Activated naive CD4-positive, alpha-beta T cell (primary cell): ENCODE data around the gene FADS3.
"Not testable (repeated sequence)": the region's sequence is repeated elsewhere in the genome, so short reads cannot be mapped to it uniquely, and the experiment has no call there.

ENCODE experiments used
- DNase-seq, 4 experiments: peaks; one replicate each; lab custom pipeline; 2025; lab: John Stamatoyannopoulos, UW

FADS3 gene

DNA sequence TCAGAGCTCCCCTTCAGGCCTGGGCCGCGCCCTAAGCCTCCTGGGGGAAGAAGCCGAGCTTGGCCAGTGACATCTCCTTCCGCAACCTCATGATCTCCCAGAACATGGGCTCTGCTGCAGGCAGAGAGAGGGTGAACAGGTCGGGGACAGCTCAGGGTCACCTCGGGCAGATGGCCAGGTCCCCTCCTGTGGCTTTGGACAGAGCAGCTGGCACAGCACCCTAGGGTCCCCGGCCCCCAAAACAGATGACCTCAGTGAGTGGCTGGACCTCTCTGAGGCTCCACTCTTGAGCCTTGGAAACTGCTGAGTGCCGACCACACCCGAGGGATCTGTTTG is 6.9 kb upstream of the FADS3 start:
- DNase-seq, result no peak

DNA sequence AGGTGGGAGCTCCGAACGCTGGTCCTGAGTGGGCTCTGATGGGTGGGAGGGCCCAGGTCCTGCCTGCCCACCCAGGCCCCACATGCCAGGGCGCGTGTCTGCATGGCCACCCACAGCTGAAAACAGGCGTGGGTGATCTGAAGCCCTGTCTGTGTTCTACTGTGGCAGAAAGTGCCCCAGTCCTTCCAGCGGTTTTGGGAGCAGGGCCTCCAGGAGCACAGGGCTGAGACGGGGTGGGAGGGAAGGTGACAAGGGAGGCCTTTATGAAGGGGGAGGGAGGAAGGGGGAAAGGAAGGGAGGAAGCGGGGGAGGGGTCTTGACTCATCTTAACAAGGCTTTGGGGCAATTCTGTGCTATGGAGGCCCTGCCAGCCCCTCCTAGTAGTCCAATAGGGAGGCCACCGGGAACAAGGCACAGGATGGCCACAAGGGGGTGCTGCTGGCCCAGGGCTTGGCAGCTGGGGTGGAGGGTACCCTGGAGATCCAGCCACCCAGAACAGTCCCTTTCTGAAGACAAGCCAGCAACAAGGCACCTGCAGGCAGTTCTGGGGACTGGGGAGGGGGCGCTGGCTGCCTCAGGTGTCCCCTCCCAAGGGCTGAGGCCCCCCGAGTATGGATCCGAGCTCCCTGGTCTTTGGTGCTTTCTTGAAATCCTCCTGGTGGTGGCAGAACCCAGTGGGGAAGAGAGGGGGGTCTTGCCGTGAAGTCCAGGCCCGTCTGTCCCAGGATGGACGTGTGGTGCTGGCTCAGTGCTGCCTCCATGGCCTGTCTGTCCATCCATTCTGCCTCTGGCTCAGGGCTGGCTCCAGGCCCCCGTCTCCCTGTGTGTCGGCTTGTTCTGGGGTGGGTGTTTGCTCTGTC is 6.3 kb upstream of the FADS3 start:
- peak; percentile 44 to 76 (median 62) for DNase-seq

DNA sequence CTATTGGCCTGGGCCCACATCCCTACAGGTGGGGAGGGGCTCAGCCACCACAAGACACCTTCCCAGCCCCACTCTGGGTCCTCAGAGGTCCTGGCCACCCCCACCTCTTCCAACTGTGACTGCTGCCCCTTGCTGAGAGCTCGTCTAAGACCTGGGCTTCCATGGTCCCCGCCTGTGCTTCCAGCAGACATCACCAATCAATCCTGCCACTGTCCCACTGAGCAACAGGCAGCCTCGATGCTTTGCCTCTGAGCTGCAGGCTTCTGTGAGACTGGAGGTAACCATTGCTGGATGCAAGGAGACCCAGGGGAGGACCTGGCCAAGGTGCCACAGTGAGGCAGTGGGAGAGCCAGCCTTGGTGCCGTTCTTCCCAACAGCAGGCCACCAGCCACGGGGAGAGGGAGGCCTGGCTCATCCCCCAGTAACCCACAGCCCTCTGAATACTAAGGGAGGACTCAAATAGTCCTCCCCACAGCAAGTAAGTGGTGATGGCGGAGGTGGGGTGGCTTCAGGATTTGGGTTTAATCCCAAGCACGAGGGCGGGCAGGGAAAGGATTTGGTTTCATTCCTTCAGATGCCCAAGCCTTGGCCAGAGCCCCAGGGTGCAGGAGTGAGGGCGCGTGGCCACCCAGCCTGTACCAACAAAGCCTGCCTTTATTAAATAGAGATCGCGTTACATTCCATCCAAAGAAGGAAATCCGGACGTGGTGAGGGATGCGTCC is 5.5 kb upstream of the FADS3 start:
- DNase-seq, result no peak

DNA sequence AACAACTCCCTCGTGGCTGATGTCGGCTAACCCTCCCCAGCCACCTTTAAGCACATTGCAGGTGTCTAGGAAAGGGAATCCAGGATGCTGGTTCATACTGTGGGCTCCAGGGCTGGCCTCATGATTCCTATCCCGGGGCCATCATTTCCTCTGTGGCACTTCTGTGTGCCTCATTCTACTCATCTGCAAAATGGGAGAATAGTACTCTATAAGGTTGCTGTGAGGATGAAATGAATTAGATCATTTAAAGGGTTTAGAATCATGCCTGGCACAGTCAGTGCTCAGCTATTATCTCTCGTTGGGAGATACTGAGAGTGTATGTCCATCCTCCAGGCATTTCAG is 4.3 kb upstream of the FADS3 start:
- DNase-seq, result no peak

DNA sequence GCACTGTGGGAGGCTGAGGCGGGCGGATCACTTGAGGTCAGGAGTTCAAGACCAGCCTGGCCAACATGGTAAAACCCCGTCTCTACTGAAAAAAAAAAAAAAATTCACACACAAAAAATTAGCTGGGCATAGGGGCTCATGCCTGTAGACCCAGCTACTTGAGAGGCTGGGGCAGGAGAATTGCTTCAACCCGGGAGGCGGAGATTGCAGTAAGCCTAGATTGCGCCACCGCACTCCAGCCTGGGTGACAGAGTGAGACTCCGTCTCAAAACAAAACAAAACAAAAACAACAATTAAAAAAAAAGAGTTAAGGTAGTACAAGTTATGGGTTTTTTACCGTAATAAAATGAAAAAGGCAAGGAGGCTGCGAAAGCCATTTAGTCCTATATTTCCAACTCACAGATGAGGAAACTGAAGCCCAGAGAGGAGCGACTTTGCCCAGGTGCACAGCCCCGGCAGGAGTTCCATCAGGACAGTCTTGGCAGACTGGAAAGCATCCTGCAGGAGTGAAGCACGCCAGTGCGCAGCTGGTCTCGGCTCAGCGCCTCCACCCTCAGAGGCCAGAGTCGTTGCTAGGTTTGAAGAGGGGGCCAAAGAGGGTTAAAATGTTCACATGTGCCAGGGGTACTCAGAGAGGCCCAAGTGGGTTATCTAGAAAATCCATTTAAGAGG is 3.8 kb upstream of the FADS3 start:
- no peak for DNase-seq

DNA sequence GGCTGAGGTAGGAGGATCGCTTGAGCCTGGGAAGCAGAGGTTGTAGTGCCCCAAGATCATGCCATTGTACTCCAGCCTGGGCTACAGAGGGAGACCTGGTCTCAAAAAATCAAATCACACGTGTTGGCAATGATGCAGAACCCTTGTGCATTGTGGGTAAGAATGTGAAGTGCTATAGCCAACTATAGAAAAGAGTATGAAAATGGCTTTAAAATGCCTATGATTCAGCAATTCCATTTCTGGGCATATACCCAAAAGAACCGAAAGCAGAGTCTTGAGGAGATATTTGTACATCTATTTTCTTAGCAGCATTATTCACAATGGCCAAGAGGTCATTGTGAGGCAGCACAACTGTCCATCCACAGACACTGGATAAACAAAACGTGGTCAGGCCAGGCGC is 2.6 kb upstream of the FADS3 start:
- DNase-seq, result no peak

DNA sequence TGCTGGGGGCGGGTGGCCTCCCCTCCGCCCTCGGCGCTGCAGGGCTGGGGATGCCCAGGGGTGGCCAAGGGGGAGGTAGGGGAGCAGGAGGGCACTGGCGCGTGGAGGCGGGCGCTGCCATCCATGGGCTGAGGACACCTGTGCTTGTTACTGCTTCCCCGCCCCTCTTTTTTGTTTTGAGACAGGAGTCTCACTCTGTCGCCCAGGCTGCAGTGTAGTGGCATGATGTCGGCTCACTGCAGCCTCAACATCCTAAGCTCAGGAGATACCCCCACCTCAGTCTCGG is 683 bp upstream of the FADS3 start:
- DNase-seq, result no peak

DNA sequence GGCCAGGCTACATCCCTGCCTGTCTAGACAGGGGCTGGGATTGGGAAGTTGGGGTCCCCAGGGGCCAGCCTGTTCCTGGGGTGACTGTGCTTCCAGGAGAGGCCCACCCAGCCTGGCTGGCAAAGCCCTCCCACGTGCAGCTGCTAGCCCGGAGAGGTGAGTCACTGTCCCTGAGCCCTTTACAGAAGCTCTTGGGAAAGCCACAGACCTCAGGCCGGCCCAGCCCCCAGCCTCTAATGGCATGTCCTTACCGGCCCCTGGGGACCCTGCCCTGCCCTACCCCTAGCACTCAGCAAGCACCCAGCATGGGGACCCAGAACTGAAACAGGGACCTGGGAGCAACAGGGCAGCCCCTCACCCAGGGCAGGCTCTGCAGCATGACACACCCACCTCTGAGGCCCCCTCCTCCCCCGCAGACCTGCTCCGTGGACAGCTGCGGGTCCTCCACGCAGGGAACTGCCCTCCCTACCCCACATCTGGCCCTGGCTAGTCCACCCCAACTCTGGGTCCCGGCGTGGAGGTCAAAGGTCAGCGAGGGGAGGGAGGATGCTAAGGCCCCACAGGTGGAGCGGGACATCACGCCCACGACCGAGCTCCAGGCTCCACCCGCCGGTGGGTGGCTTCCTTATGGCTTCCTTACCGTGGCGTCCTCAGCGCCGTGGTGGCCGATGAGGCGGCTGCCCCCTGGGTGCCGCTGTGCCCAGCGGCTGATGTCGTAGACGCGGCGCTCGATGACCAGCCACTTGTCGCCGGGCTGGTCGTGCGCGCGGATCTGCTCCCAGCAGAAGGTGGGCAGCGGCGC is 615 bp downstream of the FADS3 start:
- peak in 1 of 4 experiments; percentile 27 for DNase-seq

DNA sequence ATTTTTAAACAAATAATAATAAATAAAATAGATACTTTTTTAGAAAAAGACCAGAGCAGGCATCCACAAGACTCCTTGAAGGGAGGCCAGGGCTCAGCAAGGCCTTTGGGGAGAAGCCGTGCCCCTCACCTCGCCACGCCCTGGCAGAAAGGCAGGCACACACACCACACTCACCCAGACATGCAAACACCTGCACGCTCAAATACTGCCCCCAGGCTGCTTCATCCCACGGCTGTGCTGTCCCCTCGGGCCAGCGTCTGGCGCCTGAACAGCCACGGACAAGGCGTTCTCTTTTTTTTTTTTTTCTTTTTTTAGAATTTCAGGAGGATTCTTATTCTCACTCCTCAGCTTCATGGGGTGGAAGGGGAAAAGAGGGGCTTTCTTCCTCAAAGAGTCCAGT is 1.5 kb downstream of the FADS3 start:
- no peak for DNase-seq

DNA sequence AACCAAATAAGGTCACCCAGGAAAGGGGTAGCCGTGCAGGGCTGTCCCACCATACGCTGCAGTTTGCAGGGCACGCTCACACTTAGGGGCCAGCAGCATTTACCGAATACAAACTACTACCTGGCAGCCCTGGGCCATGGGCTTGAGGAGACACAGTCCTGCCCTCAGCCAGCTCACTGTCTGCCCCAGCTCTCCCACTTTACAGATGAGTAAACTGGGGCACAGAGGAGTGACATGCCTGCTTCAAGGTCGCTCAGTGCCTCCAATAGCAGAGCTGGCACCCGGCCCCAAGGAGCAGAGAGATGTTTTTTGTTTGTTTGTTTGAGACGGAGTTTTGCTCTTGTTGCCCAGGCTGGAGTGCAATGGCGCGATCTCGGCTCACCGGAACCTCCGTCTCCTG is 2.8 kb downstream of the FADS3 start:
- no peak for DNase-seq

DNA sequence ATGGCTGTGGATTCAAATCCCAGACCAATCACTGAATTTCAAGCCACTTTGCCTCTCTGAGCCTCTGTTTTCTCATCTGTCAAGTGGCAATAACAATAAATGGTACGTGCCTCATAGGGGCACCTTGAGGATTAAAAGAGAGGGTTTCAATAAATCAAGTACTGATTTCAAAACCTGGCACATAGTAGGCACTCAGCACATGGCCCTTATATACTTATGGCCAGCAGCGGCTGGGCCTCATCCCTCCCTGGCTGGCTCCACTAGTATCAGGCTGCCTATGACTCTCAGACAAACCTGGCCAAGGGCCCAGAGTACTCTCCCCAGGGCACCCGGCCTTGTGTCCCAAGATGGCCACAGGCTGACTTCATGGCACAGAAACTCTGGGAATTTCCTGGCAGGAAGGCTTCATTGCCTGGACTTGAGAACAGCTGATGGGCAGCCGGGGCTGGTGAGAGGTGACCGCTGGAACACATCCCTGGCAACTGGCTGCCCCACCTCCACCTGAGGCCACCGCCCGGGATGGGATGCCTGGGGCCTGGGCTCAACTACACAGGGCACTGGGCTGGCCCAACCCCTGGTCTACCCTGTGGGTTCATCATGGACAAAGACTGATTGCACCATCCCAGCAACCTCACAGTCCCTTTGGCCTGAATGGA is 3.4 kb downstream of the FADS3 start:
- DNase-seq, result no peak

DNA sequence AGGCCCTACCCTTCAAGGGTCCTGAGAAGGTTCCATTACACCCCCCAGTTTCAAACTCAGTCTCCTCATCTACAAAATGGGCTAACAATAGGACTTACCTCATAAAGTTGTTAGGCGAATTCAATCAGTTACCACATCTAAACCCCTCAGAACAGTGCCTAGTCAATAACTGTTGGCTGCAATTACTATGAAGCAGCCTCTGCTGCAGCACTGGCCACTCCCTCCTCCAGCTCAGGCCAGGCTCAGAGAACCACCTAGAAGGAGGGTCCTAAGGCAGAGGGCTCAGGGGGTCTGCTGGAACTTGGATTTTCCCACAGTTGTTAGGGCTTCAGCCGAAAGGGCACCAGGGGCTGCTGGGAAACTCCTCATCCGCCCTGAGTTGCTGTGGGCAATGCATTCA is 4.7 kb downstream of the FADS3 start:
- no peak for DNase-seq

DNA sequence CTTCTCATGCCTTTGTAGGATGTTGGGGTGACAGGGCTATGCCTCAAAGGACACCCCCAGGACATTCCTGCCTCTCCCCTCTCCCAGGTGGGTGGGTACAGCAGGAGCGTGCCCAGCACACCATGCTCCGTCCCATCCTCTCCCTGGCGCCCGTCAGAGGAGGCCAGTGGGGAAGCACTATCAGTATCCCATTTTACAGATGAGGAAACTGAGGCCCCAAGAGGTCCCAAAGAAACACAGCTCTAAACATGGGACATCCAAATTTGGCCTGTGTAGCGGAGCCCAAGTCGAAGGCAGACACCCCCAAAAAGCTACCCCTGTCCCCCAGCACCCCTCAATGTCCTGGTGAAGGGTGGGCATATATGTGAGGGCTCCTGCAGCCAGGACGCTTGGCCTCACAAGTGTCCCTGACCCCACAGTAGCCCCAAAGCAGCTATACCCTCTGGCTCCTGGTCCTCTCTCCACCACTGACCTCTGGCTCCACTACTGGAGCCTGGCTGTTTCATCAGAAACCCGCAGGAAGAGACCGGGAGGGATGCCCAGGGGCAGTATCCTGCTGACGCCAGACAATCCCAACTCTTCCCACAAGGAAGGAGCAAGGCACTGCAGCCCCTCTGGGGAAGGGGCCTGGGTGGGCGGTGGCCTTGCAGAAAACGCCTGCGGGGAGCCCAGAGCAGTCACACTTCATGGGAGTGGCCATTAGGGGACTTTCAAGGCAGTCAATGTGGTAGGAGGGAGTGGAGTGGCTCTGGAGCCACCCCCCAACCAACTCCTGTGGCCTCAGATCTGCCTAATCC is 5.4 kb downstream of the FADS3 start:
- DNase-seq, result no peak

DNA sequence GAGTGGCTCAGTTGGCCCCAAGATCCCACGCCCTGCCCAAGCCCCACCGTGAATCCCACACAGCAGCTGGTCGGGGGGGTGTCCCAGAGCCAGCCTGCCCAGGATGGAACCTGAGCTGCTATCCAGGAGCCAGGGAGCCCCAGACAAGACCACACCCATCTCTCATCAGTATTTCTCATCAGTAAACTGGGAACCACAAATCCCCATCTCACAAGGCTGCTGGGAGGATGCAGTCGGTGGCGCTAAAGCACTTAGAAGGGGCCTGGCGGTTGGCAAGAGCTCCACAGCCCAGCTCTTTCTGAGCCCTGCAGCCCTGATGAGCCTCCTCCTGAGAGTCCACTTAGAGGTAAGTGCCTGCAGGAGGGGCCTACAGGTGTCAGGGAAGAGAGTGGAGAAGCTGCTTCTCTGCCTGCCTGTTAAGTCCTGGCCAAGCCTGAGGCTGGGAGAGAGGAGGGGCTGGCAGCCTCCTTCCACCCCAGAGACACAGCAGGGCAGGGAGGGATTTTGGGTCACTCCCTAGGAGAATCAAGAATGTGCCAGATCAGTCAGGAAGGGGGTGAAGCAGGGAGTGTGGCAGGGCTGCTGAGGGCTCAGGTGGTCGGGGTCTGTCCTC is 6.1 kb downstream of the FADS3 start:
- no peak for DNase-seq

DNA sequence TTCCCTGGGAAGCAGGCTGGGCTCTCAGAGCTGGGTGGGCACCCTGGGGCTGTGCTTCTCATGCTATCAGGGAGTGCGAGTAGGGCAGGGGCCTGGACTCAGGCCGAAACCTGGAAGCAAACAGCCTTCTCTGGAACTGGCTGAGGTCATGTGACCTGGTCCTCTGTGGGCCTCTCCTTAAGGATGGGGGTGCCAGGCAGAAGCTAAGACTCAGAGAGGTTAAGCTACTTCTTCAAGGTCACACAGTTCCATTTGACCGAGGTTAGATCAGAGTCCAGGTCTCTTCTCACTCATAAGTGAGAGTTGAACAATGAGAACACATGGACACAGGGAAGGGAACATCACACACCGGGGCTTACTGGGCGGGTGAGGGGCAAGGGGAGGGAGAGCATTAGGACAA is 7.4 kb downstream of the FADS3 start:
- no peak for DNase-seq

DNA sequence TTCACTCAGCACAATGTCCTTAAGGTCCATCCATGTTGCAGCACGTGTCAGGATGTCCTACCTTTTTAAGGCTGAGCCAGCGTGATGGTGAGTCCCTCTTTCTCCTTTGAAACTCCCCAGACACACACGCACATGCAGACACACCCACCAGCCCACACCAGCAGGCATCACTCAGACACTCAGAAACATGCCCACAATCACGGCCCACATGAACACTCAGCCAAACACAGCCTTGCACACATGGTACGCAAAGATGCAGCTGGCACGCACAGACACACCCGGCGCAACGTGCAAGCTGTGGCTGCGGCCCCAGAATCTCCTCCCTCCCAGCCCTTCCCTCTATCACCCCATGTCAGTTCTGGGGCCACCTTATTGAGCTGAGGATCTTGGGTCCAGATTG is 8.0 kb downstream of the FADS3 start:
- DNase-seq, result no peak

DNA sequence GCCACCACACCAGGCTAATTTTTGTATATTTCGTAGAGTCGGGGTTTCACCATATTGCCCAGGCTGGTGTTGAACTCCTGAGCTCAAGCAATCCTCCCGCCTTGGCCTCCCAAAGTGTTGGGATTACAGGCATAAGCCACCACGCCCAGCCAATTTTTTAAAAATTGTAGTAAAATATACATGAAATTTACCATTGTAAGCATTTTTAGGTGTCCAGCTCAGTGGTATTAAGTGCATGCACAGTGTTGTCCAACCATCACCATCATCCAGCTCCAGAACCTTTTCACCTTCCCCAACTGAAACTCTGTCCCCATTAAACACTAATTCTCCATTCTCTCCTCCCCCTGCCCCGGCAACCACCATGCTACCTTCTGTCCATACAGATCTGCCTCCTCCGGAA is 8.5 kb downstream of the FADS3 start:
- no peak for DNase-seq

DNA sequence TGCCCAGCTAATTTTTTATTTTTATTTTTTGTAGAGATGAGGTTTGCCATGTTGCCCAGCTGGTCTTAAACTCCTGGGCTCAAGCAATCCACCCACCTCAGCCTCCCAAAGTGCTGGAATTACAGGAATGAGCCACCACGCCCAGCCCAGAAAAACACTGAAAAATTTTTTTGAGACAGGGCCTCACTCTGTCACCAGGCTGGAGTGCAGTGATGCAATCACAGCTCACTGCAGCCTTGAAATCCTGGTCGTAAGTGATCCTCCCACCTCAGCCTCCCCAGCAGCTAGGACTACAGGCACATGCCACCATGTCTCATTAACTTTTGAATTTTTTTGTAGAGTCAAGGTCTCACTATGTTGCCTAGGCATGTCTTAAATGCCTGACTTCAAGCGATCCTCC is 9.1 kb downstream of the FADS3 start:
- not testable (repeated sequence) for DNase-seq

DNA sequence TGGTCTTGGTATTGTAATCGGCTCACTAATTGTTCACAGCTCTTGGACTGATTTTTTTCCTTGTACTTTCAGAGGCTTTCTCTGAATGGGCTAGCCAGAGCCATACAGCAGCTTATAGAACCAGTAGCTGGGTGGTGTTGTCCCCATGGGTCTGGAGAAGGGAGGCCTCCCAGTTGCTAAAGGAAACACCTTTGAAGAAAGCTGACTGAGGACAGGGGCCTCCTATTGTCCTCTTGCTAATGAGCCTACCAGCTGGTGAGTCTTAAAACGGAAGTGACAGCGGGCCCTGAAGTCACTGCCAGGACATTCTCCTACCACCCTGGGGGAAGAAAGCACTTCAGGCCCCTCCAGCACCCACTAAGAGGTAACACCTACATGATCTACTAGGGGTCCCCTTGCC is 9.9 kb downstream of the FADS3 start:
- DNase-seq, result no peak

DNA sequence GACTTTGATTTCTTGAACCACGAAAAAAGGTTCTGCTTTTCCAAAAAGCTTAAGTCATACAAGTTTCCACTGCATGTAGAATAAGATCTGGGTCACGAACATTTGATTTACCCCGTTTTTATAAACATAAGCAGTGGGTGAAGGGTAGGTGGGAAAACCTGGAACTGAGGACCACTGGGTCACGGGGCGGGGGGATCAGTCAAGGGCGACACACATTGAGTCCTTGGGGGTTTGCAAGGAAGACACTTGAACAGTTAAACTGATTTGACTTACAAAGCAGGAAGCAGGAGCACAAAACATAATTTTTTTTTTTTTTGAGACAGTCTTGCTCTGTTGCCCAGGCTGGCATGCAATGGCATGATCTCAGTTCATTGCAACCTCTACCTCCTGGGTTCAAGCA is 10.9 kb downstream of the FADS3 start:
- no peak for DNase-seq

DNA sequence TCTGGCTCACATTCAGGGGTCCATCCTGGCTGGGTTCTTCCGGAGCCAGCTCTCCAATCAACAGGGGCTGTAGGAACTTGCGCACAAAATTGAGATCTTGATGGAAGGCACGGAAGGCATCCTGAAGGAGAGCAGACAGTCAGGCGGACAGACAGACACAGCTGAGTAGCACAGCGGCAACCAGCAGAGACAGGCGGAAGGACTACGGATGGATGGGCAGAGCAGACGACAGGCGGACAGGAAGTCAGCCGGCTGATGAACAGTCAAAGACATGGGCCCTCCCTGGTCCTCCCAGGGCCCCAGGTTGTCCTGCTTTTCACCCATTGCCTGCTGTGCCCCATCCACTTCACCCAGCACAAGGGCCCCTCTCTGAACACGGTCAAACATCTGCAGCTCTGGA is 11.3 kb downstream of the FADS3 start:
- no peak for DNase-seq
